Umbilical cord (tissue), 2 donors: ENCODE results near the gene IFIT5. TPM values are rescaled to one million over a fixed set of nuclear protein-coding genes. Genes with fewer than 3 reads are reported as not detected.
"Not testable (repeated sequence)": the region's sequence is repeated elsewhere in the genome, so short reads cannot be mapped to it uniquely, and the experiment has no call there.

ENCODE experiments used
- DNase-seq: peaks from one replicate; pipeline ENCODE4 v3.0.0-alpha.2; 2015; ENCODE audit warnings: low spot score
- total RNA-seq: library from RNA; depleted of rRNA; stranded (reverse); fragments of >200 nt; gene quantifications from one replicate; pipeline ENCODE4 v1.2.3, GENCODE V29; 2014; ENCODE audit warnings: low replicate concordance; ENCODE audit not compliant: insufficient read depth

The IFIT5 gene, protein sequence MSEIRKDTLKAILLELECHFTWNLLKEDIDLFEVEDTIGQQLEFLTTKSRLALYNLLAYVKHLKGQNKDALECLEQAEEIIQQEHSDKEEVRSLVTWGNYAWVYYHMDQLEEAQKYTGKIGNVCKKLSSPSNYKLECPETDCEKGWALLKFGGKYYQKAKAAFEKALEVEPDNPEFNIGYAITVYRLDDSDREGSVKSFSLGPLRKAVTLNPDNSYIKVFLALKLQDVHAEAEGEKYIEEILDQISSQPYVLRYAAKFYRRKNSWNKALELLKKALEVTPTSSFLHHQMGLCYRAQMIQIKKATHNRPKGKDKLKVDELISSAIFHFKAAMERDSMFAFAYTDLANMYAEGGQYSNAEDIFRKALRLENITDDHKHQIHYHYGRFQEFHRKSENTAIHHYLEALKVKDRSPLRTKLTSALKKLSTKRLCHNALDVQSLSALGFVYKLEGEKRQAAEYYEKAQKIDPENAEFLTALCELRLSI
- total RNA-seq = 13.5 TPM

DNA sequence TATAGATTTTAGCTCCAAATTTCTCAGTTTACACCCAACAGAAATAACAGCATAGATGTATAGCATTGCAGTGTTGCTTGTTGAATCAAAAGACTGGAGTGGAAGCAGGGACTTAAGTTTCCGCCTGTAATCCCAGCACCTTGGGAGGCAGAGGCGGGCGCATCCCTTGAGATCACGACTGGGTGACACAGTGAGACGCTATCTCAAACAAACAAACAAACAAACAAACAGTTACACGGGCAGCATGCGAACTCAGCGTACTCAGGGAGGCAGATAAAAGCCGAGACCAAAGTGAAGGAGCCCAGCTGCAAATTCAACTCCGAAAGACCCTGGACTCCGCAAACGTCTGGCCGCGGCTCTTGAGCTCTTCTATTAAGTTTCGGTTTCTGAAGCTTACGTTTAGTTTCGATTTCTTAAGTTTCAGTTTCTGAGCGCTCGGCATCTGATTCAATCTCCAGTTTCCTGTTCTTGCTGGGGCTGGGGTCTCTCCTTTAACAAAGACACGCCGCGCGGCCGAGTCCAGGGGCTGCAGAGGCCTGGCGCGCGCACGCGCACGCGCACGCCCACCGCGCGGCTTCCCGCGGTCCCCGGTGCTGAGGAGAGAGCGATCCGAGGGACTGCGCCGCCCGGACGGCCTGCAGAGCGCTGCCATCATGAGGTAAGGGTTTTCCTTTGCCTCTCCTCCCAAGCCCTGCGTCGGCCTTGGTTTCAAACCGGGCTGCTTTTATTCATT is at the start of gene IFIT5:
TSS of gene IFIT5 (plus strand) at position 423 of the 733 bp plus-strand sequence. CDS start at position 654, 231 bp downstream.
- peak; percentile 87 for DNase-seq

DNA sequence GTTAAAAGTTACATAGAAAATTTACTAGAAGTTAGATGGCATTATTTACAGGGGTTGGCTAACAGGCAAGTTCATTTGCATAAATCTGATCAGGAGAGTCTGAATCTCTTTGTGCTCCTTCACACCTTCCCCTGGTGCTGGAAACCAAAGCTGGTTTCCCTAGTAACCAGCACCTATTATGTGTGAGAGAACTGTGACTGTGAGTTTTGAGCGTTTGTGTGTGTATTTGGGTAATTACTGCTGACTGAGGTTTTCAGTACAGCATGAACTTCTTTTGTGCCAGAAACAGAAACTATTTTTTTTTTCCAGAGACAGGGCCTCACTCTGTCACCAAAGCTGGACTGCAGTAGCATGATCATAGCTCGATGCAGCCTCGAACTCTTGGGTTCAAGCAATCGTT is 46.8 kb upstream of the IFIT5 start:
- no peak for DNase-seq

DNA sequence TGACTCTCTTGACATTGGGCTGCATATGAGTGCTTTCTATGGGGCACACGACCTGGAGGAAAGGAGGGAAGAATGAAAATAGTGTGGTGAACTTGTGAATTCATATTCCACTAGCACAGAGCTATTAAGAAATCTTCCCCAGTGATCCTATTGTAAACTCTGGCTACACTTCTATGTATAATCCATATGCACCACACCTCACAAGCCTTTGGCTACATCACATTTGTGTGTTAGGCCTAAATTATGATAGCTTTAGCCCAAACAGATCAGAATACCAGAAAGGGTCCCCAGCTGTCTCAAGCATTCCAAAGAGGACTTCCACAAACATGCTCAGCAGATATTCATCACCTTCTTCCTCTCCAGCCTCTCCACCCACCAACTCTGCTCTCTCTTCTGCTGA is 46.2 kb upstream of the IFIT5 start:
- DNase-seq = no peak

DNA sequence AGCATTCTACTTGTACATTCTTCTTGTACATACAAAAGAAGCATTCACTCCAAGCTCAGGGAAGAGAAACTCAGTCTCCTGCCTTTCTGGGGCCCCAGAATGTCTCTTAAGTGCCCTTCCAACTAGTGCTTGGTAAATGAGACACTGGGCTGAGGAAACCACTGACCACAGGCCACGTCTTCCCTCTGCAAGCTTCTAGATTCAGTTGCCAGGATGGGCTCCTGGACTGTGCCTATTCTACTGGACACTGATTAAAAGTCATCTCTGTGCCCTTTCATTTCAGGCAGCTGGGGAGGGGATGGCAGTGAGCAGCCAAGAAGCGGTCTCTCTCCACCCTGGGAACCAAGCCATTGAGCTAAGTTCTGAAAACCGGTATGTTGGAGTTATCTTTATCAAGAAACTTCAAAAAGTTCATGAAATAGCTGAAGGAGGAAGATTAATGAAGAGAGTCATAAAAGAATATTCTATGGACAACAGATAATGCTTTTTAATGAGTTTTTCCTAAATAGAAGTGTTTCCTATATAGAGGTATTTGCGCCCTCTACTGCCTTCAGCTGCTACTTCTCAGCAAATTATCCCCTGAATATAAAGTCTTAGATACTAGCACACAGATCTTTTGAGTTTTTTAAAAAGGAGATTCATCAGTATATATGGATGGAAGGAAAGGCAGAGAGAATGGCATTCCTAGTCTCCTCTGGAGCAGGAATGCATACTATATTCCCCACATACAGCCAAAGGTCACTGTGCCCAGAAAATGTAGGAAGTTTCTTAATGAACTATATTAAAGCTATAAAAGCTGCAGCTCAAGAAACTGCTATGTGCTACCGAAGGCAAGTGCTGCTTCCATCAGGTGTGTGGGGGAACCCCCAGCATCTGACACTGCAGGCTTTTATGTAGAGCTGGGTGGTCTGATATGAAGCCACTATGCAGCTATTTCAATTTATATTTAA is 44.9 kb upstream of the IFIT5 start:
- DNase-seq = peak; percentile 67

DNA sequence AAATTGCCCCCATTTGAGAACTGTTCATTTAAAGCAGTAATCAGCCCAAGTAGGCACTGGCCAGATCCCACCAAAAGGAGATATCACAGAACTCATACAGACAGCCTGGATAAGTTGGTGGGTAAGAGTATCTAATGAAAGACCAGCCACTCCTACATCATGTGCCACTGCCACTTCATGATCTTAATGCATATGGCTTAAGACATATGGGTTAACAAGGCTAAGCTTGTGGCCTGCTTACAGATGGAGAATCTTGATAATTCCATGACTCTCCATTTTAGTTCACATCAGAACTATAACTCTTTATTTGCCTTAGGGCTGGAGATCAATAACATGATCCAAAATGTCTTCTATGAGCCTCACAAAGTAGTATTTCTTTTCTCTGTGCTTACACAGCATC is 43.3 kb upstream of the IFIT5 start:
- DNase-seq = no peak

DNA sequence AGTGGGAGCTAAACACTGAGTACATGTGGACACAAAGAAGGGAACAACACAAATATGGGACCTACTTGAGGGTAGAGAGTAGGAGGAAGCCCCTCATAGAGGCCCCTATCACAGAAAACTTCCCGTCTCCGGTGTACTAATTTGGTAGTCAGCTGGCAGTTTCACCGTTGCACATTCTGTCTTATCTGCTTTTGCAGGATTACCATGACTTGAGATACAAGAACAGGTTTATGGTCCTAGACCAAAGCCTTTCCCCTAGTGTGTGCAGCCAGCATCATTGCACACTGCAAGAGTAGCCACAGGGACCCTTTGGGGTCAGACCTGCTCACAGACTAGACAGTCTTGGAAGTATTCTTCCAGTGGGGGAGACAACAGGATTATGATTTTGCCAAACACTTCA is 42.4 kb upstream of the IFIT5 start:
- DNase-seq = no peak

DNA sequence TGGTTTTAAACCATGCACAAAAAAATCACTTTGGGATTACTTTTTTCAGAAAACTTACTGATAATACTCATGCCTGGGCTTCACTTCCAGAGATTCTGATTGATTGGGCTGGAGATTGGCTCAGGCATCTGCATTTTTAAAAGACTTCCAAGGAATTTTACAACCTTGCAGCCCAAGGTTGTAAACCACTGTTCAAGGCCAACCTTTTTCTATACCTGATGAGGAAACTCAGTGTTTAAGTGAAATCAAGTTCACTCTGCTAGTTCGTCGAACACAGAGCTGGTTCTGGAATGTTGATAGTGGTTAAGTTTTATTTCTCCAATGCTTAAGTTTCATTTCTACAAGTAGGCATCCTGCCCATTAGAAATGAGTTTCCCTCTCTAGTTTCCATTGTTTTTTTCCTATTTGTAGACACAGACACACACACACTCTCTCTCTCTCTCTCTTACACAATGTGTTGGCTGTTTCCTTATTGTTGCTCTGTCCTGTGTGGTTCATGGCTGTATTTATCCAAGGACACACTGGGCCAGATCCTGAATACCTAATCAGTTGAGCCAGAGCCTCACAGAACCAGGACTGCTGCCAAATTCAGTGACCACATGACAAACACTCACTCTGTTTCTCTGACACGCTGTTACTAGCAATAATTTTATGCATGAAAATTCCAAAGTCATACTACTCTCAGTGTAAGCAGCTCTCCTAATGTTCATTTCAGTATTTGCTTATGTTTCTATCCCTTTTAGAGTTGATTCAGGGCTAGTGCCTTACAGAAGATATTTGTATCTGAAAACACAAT is 40.3 kb upstream of the IFIT5 start:
- DNase-seq = peak; percentile 83

DNA sequence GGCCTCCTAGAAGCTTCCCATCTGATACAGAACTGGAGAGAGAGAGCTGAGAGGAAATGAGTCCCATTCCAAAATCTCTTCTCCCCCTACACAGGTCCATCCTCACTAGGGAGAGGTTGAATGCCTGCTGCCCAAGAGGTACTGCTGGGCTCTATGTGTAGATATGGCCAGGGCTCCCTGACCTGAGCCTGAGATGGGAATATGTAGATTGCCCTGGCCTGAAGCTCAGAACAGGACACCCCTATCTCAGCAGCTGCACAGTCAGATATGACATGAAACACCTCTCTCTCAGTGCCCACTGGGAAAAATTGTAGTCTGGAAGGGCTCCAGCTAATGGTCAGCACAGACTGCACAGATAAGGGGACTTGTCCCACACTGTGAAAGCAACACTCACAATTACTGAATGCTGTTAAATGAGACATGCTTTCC is 39.6 kb upstream of the IFIT5 start:
- no peak for DNase-seq

DNA sequence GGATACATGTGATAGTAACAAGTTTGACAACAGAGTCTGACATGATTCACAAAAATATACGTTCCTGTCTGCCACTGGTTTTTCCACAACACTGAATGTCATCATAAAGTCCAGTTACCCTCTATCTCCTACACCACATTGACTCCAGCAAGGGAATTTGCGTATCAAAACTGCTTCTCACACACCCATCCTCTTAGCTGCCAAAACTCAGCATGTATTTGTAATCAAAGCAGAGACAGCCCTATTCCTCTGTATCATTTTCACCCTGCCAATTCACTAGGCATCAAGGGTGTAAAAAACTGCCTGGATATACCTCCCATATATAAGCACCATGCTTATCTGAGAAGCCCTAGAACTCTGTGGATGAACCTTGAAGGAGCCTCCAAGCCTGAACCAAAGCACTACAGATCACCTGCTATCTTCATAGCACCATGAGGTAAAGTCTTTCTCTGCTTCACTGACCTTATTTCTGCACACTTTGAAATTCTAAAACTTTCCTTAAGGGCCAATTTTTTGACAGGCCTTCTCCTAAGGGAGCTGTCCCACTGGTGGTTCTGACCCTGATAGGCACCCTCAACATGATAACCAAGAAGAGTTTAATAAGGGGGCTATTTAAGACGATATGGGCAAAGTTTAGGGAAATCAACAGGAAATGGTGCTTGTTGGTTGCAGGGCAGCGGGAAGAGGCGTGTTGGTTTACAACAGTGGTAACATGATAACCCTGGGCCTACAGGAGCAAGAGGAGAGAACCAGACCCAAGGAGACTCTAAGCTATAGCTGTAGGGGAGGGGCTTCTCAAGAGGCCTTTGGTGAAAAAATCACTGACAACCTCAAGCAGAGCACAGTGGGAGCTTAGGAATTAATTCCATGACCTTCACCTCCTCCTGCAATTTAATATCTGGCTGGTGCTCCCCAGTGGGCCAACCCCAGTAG is 36.4 kb upstream of the IFIT5 start, which contains the start of gene IFIT1B:
TSS of gene IFIT1B (plus strand) at position 352 of the 933 bp plus-strand sequence. CDS start at position 432, 80 bp downstream.
- no peak for DNase-seq

DNA sequence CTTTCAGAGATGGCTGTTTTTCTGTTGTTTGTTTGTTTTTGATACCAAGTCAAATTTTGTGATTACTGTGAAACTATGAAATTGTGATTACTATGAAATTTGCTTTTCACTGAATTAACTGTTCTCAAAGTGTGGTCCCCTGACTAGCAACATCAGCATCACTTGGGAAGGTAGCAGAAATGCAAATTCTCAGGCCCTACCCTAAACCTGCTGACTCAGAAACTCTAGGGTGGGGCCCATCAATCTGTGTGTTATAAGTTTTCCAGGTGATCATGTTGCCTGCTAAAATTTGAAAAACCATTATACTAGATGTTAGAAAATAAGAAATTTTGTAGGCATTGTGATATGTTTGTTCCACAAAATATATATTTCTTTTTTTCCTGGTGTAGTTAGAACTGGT is 35.3 kb upstream of the IFIT5 start:
- no peak for DNase-seq

DNA sequence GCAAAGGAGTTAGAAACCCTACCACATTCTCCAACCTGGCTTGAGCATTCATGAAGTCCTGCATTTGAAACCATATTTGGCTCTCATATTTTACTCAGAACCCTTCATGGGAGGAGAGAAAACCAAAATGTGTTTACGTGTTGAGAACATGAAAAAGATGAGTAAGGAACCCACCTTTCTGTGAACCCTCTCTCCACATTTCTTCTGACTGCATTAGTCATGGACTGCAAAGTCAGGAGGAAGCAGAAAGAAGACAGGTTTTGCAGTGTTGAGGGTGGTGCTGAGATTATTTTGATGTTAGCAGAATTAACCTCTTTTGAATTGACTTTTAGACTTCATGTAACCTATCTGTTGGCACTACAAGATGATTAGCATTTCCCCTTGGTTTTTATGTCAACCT is 31.6 kb upstream of the IFIT5 start:
- DNase-seq = no peak

DNA sequence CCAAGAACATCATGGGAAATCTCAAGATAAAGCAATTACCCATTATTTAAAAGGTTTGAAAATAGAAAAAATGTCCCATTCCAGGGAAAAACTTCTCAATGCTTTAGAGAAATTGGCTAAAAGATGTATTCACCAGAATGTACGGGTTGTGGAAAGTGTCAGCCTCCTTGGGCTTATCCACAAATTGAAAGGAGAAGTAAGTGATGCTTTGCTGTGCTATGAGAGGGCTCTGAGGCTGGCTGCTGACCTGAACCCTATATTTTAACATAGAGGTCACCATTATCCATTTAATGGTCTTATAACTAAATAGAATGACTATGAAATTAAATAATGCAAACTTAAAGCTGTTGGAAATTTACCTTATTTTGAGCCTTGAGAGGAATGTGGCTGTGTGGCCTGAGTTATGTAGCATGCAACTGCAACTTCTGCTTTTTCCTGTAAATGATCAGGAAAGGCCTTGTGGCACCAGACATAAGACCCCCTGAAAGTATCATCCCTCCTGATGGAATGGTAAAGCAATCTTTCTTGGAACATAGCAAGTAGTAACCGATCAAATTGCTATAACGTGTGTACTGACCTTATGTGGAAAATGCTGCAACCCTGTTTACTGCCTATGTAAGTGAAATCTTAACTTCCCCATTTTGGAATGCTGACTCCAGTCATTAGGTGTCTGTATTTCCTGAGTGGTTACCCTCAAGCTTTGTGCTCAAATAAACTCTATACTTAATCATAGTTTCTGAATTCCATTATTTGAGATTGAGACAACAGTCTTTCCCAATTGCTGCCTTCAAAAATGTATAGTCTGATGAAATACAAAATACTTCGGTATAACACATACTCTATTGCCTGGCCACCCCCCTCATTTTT is 29.7 kb upstream of the IFIT5 start:
- peak; percentile 19 for DNase-seq

DNA sequence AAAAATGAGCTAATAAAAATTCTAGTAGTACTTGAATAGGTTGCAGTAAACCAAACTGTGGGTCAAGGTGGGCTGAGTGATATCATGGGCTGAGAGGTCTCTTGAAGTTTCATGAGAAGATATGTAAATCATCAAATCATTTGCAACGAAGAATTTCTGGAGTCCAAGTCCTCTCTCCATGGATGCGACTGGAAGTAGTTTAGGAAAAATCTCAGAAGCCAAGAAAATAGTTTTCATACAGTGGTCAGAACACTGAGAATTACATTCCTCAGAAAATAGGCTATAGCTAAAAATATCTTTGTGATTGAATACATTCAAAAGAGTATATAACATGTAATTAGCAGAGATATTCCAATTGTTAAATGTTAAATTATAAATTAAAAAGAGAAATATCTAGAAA is 25.6 kb upstream of the IFIT5 start:
- DNase-seq = no peak

DNA sequence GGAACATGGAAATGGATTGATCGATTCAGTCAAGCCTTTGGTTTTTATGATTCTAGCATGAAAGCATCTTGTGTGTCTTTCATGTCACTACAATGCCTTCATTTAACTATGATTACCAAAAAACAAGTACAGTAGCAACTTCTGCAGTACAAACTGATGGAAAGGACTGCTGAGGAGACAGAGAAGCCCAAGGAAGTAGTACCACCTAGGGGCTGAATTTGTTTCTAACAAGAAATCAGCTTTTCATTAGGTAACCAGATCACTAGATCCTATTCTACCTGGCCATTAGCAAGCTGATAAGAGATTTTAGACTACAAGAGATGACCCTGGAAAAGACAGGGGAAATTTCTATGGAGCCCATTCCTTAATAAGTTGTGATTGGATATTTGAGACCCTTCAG is 25.1 kb upstream of the IFIT5 start:
- peak; percentile 48 for DNase-seq

DNA sequence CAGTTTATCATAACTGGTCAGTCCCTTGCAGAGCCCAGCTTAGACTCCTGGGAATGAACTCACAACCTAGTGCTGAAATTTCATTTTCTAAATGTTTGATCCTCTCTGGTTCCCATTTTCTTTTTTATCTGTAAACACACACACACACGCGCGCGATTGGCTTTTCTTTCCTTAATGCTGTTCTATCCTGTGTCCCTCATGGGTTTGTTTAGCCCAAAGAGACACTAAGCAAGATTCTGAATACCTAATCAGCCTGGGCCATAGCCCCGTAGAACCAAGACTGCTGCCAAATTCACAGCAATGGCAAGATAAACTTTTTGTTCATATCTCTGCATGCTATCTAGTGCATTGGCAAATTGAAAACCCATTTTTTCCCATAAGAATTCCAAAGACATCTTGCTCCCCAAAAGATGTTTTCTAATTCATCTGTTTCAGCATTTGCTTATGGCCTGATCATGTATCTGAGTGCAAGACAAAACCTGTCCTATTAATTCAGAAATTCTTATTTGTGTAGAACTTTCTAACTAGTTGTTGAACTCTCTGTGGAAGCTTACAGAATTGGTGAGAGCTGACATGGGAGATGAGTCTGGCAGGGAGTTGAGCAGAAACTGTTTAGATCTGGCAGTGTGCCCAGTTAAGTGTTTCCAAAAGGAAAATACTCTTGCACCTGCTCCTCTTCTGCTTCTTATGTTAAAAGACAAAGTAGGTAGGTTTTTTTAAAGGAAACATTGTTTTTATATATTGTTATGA is 23.7 kb upstream of the IFIT5 start:
- DNase-seq = no peak

DNA sequence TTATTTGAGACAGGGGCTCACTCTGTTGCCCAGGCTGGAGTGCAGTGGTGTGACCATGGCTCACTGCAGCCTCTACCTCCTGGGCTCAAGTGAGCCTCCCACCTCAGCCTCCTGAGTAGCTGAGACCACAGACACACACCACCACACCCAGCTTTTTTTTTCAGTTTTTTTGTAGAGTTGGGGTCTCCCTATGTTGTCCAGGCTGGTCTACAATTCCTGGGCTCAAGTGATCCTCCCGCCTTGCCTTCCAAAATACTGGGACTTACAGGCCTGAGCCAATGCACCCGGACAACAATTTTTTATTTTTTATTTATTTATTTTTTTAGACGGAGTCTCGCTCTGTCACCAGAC is 23.2 kb upstream of the IFIT5 start:
- not testable (repeated sequence) for DNase-seq

DNA sequence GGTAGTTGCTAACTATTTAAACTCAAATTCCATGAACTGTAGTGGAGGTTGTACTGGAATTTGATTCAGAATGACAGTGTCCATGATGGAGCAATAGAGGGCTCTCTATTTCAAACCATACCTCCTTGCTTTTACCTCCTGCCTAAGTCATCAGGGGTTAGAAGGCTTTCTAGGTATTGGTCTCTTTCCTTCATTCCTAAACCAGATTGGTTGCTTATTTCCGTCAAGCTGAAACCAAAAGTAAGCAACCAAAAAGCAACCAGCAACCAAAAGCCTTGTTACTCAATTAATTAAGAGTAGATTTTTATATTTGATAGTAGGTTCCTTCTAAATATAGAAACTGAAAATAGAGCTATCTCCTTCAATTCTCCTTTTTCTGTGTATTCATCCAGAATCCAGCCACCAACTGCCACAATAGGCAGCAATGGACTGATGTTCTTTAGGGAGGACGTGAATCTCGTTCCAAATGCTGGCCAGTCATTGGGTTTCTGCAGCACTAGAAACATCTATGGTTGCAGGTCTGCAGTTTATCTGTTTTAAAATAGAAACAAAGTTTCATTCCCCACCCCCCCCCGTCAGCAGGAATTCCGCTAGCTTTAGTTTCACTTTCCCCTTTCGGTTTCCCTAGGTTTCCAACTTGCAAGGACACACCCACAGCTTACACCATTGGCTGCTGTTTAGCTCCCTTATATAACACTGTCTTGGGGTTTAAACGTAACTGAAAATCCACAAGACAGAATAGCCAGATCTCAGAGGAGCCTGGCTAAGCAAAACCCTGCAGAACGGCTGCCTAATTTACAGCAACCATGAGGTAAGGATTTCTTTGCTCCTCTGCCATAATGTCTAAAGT is 22.2 kb upstream of the IFIT5 start, which contains the start of gene IFIT1:
TSS of gene IFIT1 (plus strand) at position 717 of the 850 bp plus-strand sequence. CDS start at position 807, 90 bp downstream.
- peak; percentile 97 for DNase-seq
